Left forelimb (tissue), 1 donor: ENCODE data around the gene ISLR.
A peak's percentile ranks its signal among the peaks of the same experiment; 100 is the strongest.

Source experiments
- DNase-seq: peaks from one replicate; pipeline ENCODE4 v3.0.0-alpha.2; 2018; ENCODE audit warnings: low spot score

ISLR gene

GRCh38 chr15:74173380-74174218 lies at the start of gene ISLR:
ISLR (plus strand) TSS chr15:74173710; CDS start chr15:74174859, 1,149 bp downstream.
- DNase-seq, result peak; percentile 80

- DNase-seq, result no peak
Observed at GRCh38 chr15:74124196-74124595, 49.3 kb upstream of the ISLR start.

- no peak for DNase-seq
Observed at GRCh38 chr15:74124759-74125158, 48.8 kb upstream of the ISLR start.

GRCh38 chr15:74127255-74127953 lies 46.1 kb upstream of the ISLR start:
- DNase-seq, result peak; percentile 95

GRCh38 chr15:74127954-74128784 lies 45.3 kb upstream of the ISLR start:
- no peak for DNase-seq

GRCh38 chr15:74128785-74129585 lies 44.5 kb upstream of the ISLR start:
- no peak for DNase-seq

GRCh38 chr15:74129586-74130154 lies 43.8 kb upstream of the ISLR start:
- no peak for DNase-seq

GRCh38 chr15:74130155-74130848 lies 43.2 kb upstream of the ISLR start, which contains the start of gene ISLR2:
ISLR2 (plus strand) TSS chr15:74130586; CDS start chr15:74132755, 2,169 bp downstream.
- DNase-seq, result no peak

- no peak for DNase-seq
Observed at GRCh38 chr15:74130849-74131627, 42.5 kb upstream of the ISLR start.

- no peak for DNase-seq
Observed at GRCh38 chr15:74131628-74132413, 41.7 kb upstream of the ISLR start.

GRCh38 chr15:74132681-74133651 lies 40.5 kb upstream of the ISLR start:
- DNase-seq, result no peak

GRCh38 chr15:74133694-74134386 lies 39.7 kb upstream of the ISLR start:
- DNase-seq, result no peak

GRCh38 chr15:74134387-74135027 lies 39.0 kb upstream of the ISLR start:
- DNase-seq, result no peak

- no peak for DNase-seq
Observed at GRCh38 chr15:74135041-74135565, 38.4 kb upstream of the ISLR start.

GRCh38 chr15:74136540-74136813 lies 37.0 kb upstream of the ISLR start:
- no peak for DNase-seq

- DNase-seq, result no peak
Observed at GRCh38 chr15:74136814-74137536, 36.5 kb upstream of the ISLR start.
